IPS-15b (cell line): ENCODE data around the gene POLR2M.

ENCODE experiments used
- H3K27me3 ChIP-seq: one replicate; pipeline ENCODE4 v1.6.1; 2013; ENCODE audit warnings: low read length; ENCODE audit not compliant: control insufficient read depth, insufficient read depth
- H3K36me3 ChIP-seq: one replicate; pipeline ENCODE4 v1.6.1; 2013; ENCODE audit warnings: low read length; ENCODE audit not compliant: control insufficient read depth, insufficient read depth
- H3K4me1 ChIP-seq: one replicate; pipeline ENCODE4 v1.6.1; 2013; ENCODE audit warnings: mild to moderate bottlenecking, low read length; ENCODE audit not compliant: control insufficient read depth, insufficient read depth
- H3K4me3 ChIP-seq: one replicate; pipeline ENCODE4 v1.5.1; 2013; ENCODE audit warnings: low read depth, low read length
- H3K9ac ChIP-seq: one replicate; pipeline ENCODE4 v1.6.1; 2013; ENCODE audit warnings: low read depth, mild to moderate bottlenecking, low read length
- H3K9me3 ChIP-seq: one replicate; pipeline ENCODE4 v1.6.1; 2013; ENCODE audit warnings: mild to moderate bottlenecking, low read length; ENCODE audit not compliant: control insufficient read depth, insufficient read depth

The POLR2M gene

GRCh38 chr15:57746786-57747185 is 40.3 kb downstream of the POLR2M start:
- Histone ChIP-seq H3K36me3 (no peaks in the 10 kb centered on the region), H3K4me3 (no peak overlapping the region), H3K27me3 (no peaks in the 10 kb centered on the region), H3K9ac (no peak overlapping the region), H3K9me3 (no peaks in the 10 kb centered on the region), H3K4me1 (peaks cover 7% of the 10 kb centered on the region)

- Histone ChIP-seq H3K9me3 (no peaks in the 10 kb centered on the region), H3K4me1 (peaks cover 7% of the 10 kb centered on the region), H3K36me3 (no peaks in the 10 kb centered on the region), H3K9ac (no peak overlapping the region), H3K27me3 (no peaks in the 10 kb centered on the region), H3K4me3 (no peak overlapping the region)
Measured at GRCh38 chr15:57747206-57747896, 40.8 kb downstream of the POLR2M start.

GRCh38 chr15:57751177-57751800 is 44.8 kb downstream of the POLR2M start:
- Histone ChIP-seq H3K36me3 (no peaks in the 10 kb centered on the region), H3K9me3 (no peaks in the 10 kb centered on the region), H3K27me3 (no peaks in the 10 kb centered on the region), H3K4me1 (peaks cover 7% of the 10 kb centered on the region), H3K9ac (no peak overlapping the region), H3K4me3 (no peak overlapping the region)

GRCh38 chr15:57752436-57752835 is 45.9 kb downstream of the POLR2M start:
- Histone ChIP-seq H3K36me3 (no peaks in the 10 kb centered on the region), H3K4me1 (peaks cover 5% of the 10 kb centered on the region), H3K9ac (no peak overlapping the region)

GRCh38 chr15:57752840-57753239 is 46.3 kb downstream of the POLR2M start:
- Histone ChIP-seq H3K36me3 (no peaks in the 10 kb centered on the region), H3K9me3 (no peaks in the 10 kb centered on the region), H3K4me3 (no peak overlapping the region), H3K27me3 (no peaks in the 10 kb centered on the region), H3K4me1 (peaks cover 5% of the 10 kb centered on the region), H3K9ac (no peak overlapping the region)

More at GRCh38 chr15:57752436-57752835, 45.9 kb downstream of the POLR2M start:
- H3K27me3 ChIP-seq: no peaks in the 10 kb centered on the region
- H3K4me3 ChIP-seq: no peak overlapping the region
- H3K9me3 ChIP-seq: no peaks in the 10 kb centered on the region

GRCh38 chr15:57756466-57756865 is 50.0 kb downstream of the POLR2M start:
- no peak overlapping the region for H3K9ac ChIP-seq
- no peaks in the 10 kb centered on the region for H3K9me3 ChIP-seq
- H3K4me3 ChIP-seq: no peak overlapping the region
- H3K36me3 ChIP-seq: no peaks in the 10 kb centered on the region
- H3K27me3 ChIP-seq: no peaks in the 10 kb centered on the region
- H3K4me1 ChIP-seq: peaks cover 2% of the 10 kb centered on the region

GRCh38 chr15:57758560-57758959 is 52.0 kb downstream of the POLR2M start:
- Histone ChIP-seq H3K4me1 (no peaks in the 10 kb centered on the region), H3K9ac (no peak overlapping the region), H3K9me3 (no peaks in the 10 kb centered on the region), H3K27me3 (no peaks in the 10 kb centered on the region), H3K36me3 (no peaks in the 10 kb centered on the region), H3K4me3 (no peak overlapping the region)

GRCh38 chr15:57761562-57761961 is 55.0 kb downstream of the POLR2M start:
- Histone ChIP-seq H3K36me3 (no peaks in the 10 kb centered on the region), H3K4me3 (no peak overlapping the region), H3K9me3 (no peaks in the 10 kb centered on the region), H3K27me3 (no peaks in the 10 kb centered on the region), H3K4me1 (no peaks in the 10 kb centered on the region), H3K9ac (no peak overlapping the region)

GRCh38 chr15:57762302-57762701 is 55.8 kb downstream of the POLR2M start:
- Histone ChIP-seq H3K4me3 (no peak overlapping the region), H3K9ac (no peak overlapping the region), H3K4me1 (no peaks in the 10 kb centered on the region), H3K27me3 (no peaks in the 10 kb centered on the region), H3K36me3 (no peaks in the 10 kb centered on the region), H3K9me3 (no peaks in the 10 kb centered on the region)

GRCh38 chr15:57763176-57763964 is 56.9 kb downstream of the POLR2M start:
- no peaks in the 10 kb centered on the region for H3K9me3 ChIP-seq
- H3K27me3 ChIP-seq: no peaks in the 10 kb centered on the region
- no peak overlapping the region for H3K4me3 ChIP-seq
- H3K36me3 ChIP-seq: no peaks in the 10 kb centered on the region
- no peak overlapping the region for H3K9ac ChIP-seq
- H3K4me1 ChIP-seq: no peaks in the 10 kb centered on the region
